AG09309 (cell line): ENCODE data around the gene SYNE1.
A peak's percentile ranks its signal among the peaks of the same experiment; 100 is the strongest.

Source experiments
- DNase-seq: peaks from one replicate; pipeline ENCODE4 v3.0.0-alpha.2; 2010; ENCODE audit warnings: low read depth
- H3K4me3 ChIP-seq: 2 replicates; pipeline ENCODE4 v1.5.1; 2011; ENCODE audit warnings: mild to moderate bottlenecking, low read depth, low read length, moderate library complexity; ENCODE audit not compliant: control insufficient read depth
- CTCF ChIP-seq: IDR thresholded peaks from 2 replicates; pipeline ENCODE4 v1.5.1; 2011; ENCODE audit warnings: mild to moderate bottlenecking, low read depth, low read length, inconsistent platforms; ENCODE audit not compliant: insufficient read depth, control insufficient read depth; ENCODE audit errors: missing control alignments

The SYNE1 gene

GRCh38 chr6:152387091-152387490 is 250.1 kb downstream of the SYNE1 start:
- no peak for TF ChIP-seq CTCF
- H3K4me3 ChIP-seq, result no peak overlapping the region

GRCh38 chr6:152386131-152386530 is 251.0 kb downstream of the SYNE1 start:
- DNase-seq, result no peak
- TF ChIP-seq CTCF, result no peak
- H3K4me3 ChIP-seq, result no peak overlapping the region

More at GRCh38 chr6:152387091-152387490, 250.1 kb downstream of the SYNE1 start:
- DNase-seq, result no peak

GRCh38 chr6:152380993-152381898 is 255.9 kb downstream of the SYNE1 start:
- peak overlapping the region; percentile 72 for H3K4me3 ChIP-seq
- TF ChIP-seq CTCF, result no peak
- peak; percentile 91 for DNase-seq

GRCh38 chr6:152380351-152380767 is 256.8 kb downstream of the SYNE1 start:
- no peak for TF ChIP-seq CTCF
- peak; percentile 76 for DNase-seq
- peak overlapping the region; percentile 72 for H3K4me3 ChIP-seq

- peak overlapping the region; percentile 72 for H3K4me3 ChIP-seq
- TF ChIP-seq CTCF, result no peak
- no peak for DNase-seq
Measured at GRCh38 chr6:152379423-152379822, 257.7 kb downstream of the SYNE1 start.

GRCh38 chr6:152378169-152378568 is 259.0 kb downstream of the SYNE1 start:
- DNase-seq, result no peak
- H3K4me3 ChIP-seq, result peak overlapping the region; percentile 72
- no peak for TF ChIP-seq CTCF
